Left lobe of liver (tissue), 2 donors: Measurements from ENCODE around the gene VARS2. TPM values are rescaled to one million over a fixed set of nuclear protein-coding genes. Genes with fewer than 3 reads are reported as not detected.

Experiments
- ATAC-seq: fragments of 200-7000 bp; cut with Tn5 transposase; one replicate; pipeline ENCODE4 v1.9.1; 2020; ENCODE audit warnings: mild to moderate bottlenecking, moderate library complexity
- DNase-seq: peaks from one replicate; pipeline ENCODE4 v3.0.0-alpha.2; 2020; ENCODE audit warnings: low spot score
- total RNA-seq: library from RNA; stranded (reverse); gene quantifications from one replicate; pipeline ENCODE4 v1.2.1, GENCODE V29; 2021
- donor health status: DM: no; HTN: no; CAD: no; lungs with moderate emphysema.
- donor health status: DM: no; HTN: yes; CAD: no.

Gene VARS2
- total RNA-seq, 1 donor from 2014 or later, result 28.9 TPM

- peak; percentile 56 for DNase-seq
Measured at GRCh38 chr6:30883685-30884520, 30.1 kb upstream of the VARS2 start, which contains the start of gene DDR1. TSS of gene DDR1 (plus strand) at chr6:30884519. CDS start at chr6:30888730, 4,211 bp downstream.

GRCh38 chr6:30884521-30885480 lies 29.2 kb upstream of the VARS2 start:
- DNase-seq (peak; percentile 45), ATAC-seq (peak; percentile 47)

More at GRCh38 chr6:30883685-30884520, 30.1 kb upstream of the VARS2 start, which contains the start of gene DDR1:
- ATAC-seq, result peak; percentile 70

GRCh38 chr6:30885481-30885998 lies 28.5 kb upstream of the VARS2 start:
- DNase-seq (no peak), ATAC-seq (no peak)

- DNase-seq (peak; percentile 52), ATAC-seq (peak; percentile 43)
Measured at GRCh38 chr6:30885999-30886896, 27.8 kb upstream of the VARS2 start.

- no peak for ATAC-seq
- peak; percentile 29 for DNase-seq
Measured at GRCh38 chr6:30886897-30887255, 27.2 kb upstream of the VARS2 start.

GRCh38 chr6:30887901-30888815 lies 25.9 kb upstream of the VARS2 start:
- DNase-seq (no peak), ATAC-seq (no peak)

GRCh38 chr6:30888816-30889495 lies 25.1 kb upstream of the VARS2 start:
- ATAC-seq (no peak), DNase-seq (peak; percentile 41)

- DNase-seq (no peak), ATAC-seq (no peak)
Measured at GRCh38 chr6:30889496-30889885, 24.5 kb upstream of the VARS2 start.

GRCh38 chr6:30889921-30890645 lies 24.0 kb upstream of the VARS2 start:
- DNase-seq, result peak; percentile 40

GRCh38 chr6:30890646-30891449 lies 23.2 kb upstream of the VARS2 start:
- ATAC-seq (no peak), DNase-seq (peak; percentile 38)

More at GRCh38 chr6:30889921-30890645, 24.0 kb upstream of the VARS2 start:
- ATAC-seq, result no peak

GRCh38 chr6:30891450-30891723 lies 22.7 kb upstream of the VARS2 start:
- DNase-seq, result no peak
- no peak for ATAC-seq

GRCh38 chr6:30891816-30892538 lies 22.1 kb upstream of the VARS2 start:
- ATAC-seq (no peak), DNase-seq (no peak)

GRCh38 chr6:30893001-30893591 lies 20.9 kb upstream of the VARS2 start:
- ATAC-seq, result no peak
- DNase-seq, result no peak

GRCh38 chr6:30893666-30894065 lies 20.4 kb upstream of the VARS2 start:
- no peak for ATAC-seq
- no peak for DNase-seq

- ATAC-seq, result no peak
- DNase-seq, result no peak
Measured at GRCh38 chr6:30894381-30894780, 19.7 kb upstream of the VARS2 start.

- DNase-seq (no peak), ATAC-seq (no peak)
Measured at GRCh38 chr6:30894935-30895334, 19.1 kb upstream of the VARS2 start.
